Stimulated activated CD4-positive, alpha-beta T cell treated with anti-CD3 and anti-CD28 coated beads, TNF-alpha, amount 100 ng/mL, for 4 hours (primary cell): ENCODE data around the gene VAPB.
"Not testable (repeated sequence)": the region's sequence is repeated elsewhere in the genome, so short reads cannot be mapped to it uniquely, and the experiment has no call there.

Experiments
- DNase-seq, 3 experiments: peaks; one replicate each; pipeline ENCODE4 v3.0.0-alpha.2; 2020; ENCODE audit warnings: low read depth in 3 of 3

The VAPB gene

GRCh38 chr20:58407201-58407873, 18.3 kb downstream of the VAPB start:
- no peak for DNase-seq

GRCh38 chr20:58407966-58408557, 19.0 kb downstream of the VAPB start:
- DNase-seq, result no peak

GRCh38 chr20:58408603-58409246, 19.7 kb downstream of the VAPB start:
- no peak for DNase-seq

DNA sequence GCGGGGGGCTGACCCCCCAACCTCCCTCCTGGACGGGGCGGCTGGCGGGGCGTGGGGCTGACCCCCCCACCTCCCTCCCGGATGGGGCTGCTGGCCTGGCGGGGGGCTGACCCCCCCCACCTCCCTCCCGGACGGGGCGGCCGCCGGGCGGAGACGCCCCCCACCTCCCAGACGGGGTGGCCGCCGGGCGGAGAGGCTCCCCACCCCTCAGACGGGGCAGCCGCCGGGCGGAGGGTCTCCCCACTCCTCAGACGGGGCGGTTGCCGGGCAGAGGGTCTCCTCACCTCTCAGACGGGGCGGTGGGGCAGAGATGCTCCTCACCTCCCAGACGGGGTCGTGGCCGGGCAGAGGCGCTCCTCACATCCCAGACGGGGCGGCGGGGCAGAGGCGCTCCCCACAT, 25.2 kb downstream of the VAPB start:
- not testable (repeated sequence) for DNase-seq

GRCh38 chr20:58414786-58415185, 25.8 kb downstream of the VAPB start:
- DNase-seq, result not testable (repeated sequence)

- no peak for DNase-seq
Measured at GRCh38 chr20:58416057-58416456, 27.0 kb downstream of the VAPB start.

GRCh38 chr20:58416835-58417234, 27.8 kb downstream of the VAPB start:
- no peak for DNase-seq

- DNase-seq, result no peak
Measured at GRCh38 chr20:58417438-58417837, 28.4 kb downstream of the VAPB start.

DNA sequence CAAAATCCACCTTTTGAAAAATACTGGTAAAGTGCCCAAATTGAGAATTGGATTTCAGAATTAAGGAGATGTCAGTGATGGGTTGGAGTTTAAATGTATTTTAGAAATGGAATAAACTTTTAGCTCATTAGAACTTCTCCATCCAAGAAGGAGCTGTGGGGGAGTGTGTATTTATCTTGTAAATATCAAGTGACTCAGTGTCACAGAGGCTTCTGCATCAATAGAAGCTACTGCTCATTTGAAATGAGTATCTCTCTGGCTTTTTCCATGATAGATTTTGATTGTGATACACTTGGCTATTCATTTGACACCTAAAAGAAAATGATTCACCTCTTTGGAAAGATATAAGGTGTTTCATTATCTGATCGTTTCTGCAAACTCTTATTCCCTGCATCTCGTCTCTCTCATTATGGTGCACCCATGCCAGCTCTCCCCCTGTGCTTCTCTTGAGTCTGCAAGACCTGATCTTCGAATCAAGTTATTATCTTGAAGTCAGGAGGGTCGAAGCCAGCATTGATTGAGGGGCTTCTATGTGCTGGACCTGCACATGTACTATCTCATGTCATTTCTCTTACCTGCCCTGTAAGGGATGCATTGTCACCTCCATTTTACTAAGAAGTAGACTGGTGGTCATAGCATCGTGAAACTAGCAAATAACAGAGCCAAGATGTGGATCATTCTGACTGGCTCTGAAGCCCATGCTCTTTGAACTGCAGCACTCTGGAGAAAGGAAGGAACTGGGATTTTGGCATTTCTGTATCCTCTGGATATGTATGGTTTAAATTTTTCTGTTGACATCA, 30.1 kb downstream of the VAPB start:
- DNase-seq, result no peak

DNA sequence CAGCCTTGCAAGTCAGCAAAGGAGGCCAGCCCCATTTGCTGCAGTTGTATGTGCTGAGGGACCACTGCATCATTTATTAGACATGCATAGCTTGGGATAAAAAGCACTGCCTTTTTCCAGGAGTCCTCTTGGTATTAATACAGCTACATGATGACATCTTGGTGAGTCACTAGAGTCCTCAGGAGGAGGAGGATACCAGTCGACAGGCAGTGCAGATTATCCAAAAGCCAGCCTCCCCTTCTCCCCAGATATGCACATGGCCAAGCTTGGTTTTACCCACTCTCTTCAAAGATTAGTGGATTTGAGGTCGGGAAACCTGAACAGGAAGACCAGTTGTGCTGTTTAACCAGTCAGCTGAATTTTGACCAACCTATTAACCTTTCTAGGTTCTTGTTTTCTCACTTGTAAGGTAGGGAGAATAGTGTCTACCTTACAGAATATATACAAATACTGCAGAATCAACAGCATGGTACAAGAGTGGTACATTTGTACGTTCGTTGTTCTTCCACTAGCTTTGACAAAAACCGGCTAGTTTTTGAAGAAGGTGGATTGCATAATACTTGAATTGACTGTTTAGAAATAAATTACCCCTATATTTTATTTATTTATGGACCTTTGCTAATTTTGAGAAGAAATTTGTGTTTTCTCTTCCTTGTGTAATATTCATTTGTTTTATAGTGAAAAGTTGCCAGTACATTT, 31.9 kb downstream of the VAPB start:
- no peak for DNase-seq

GRCh38 chr20:58421497-58421850, 32.4 kb downstream of the VAPB start:
- DNase-seq, result no peak

GRCh38 chr20:58424218-58424969, 35.4 kb downstream of the VAPB start:
- DNase-seq, result no peak

DNA sequence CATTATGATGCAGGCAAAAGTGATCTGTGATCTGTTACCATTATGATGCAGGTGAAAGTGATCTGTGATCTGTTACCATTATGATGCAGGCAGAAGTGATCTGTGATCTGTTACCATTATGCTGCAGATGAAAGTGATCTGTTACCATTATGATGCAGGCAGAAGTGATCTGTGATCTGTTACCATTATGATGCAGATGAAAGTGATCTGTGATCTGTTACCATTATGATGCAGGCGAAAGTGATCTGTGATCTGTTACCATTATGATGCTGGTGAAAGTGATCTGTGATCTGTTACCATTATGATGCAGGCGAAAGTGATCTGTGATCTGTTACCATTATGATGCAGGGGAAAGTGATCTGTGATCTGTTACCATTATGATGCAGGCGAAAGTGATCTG, 38.5 kb downstream of the VAPB start:
- not testable (repeated sequence) for DNase-seq

DNA sequence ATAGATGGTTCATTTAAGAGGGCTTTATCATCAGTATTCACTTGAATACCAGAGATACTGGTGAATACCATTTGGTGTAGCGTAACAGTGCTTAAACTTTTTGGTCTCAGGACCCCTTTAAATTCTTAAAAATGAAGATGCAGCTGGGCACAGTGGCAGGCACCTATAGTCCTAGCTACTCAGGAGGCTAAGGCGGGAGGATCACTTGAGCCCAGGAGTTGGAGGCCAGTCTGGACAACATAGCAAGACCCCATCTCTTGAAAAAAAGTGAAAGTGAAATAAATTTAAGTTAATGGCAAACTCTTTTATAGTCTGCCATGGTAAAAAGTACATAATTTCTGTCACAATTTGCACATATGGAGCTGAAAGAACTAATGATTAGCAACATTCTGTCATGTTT, 39.3 kb downstream of the VAPB start:
- no peak for DNase-seq

DNA sequence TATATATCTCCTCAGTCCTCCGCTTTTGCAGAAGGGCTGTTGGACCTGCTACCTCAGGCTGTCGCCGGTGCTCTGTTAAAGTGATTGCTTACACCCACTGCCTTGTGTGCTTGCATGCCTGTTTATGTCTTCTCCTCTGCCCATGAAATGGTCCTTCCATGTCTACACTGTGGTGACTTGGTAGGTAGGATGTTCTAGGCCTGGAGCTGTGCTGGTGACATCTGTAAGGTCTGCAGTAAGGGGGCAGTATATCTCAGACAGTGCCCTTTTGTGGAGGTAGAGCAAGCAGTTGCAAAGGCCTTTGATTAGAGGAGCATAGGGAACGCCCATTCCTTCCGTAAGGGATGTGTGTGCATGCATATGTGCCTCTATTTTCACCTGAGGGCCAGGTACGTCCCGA, 40.3 kb downstream of the VAPB start:
- no peak for DNase-seq

DNA sequence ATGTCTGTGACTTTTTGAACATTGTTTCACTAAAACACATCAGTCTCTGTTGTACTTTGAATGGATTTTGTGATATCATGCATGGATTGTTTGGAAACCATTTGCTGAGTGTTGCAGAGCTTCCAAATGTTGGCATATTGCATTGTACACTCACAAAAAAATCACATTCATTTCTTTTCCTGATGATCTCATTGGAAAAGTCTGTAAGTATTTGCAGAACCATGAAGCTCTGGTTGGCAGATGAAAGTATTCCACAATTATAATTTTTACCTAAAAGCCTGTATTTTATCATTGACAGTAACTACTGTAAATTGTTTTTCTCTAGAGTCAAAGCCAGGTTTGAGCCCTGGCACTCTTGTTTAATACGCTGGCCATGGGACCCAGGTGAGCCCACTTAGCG, 42.1 kb downstream of the VAPB start:
- DNase-seq, result no peak

DNA sequence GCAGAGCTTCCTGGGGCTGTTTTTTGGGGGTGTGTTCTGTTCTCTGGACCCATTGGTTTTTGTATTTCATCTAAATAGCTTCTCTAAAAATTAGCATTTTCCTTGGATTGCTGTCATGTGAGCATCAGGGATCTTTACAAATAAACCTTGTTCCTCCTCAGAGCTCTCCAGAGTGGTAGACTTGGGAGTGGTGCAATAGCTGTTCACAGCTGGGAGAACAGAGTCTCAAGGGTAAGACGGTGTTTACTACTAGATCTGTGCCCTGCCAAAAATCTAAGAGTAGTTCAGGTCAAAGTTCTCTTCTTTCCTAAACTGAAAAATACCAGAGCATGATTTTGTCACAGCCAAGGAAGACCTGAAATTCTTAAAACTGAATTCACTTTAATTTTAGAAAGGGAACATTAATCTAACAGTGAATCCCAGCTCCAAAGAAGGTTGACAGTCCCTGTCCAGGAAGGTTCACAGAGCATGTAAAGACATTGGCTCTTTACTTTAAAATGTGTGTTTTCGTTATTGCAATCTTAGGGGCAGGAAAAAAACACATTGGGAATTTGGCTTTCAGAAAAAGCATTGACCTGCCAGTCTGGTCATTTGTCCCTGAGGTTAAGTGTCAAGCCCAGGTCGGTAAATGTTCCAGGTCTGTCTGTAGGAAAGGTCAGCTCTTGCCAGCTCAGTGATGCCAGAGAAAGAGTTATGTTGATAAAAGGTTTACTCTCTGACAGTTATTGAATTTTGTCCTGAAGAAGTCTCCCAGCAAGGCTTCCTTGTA, 43.3 kb downstream of the VAPB start:
- DNase-seq, result no peak

DNA sequence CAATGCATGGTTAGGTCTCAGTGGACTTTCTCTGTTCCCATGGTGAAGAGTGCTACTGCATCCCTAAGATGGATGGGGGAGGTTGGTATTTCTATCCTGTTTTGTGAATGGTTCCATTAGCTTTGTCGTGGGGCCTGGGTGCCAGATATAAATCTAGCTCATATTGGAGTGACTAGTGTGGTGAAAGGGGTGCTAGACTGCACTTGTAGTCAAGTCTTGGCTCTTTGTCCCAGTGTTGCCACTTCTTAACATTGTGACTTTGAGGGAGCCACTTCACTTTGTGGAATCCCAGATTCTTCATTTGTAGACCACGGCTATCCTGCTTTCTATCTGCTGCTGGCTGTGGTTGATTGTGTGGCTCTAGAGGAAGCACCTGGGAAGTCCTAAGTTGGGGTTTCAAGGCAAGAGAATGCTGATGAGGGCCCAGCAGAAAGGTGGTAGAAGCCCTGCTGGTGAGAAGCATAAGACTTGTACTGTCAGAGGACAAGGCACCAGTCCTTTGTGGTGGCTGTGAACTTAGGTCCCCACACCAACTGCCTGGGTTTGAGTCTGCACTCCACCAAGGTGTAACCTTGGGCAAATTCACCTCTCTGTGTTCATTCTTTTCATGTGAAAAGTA, 44.1 kb downstream of the VAPB start:
- no peak for DNase-seq

- no peak for DNase-seq
Measured at GRCh38 chr20:58433759-58434158, 44.7 kb downstream of the VAPB start.

GRCh38 chr20:58434326-58434725, 45.3 kb downstream of the VAPB start:
- no peak for DNase-seq
